PC-9 (cell line): ENCODE results near the gene ELF4. TPM values are rescaled to one million over a fixed set of nuclear protein-coding genes. Genes with fewer than 3 reads are reported as not detected.

ENCODE experiments used
- BruUV-seq: library from RNA; stranded (reverse); fragments of 400-500 nt; replicated peaks from 2 replicates; lab custom pipeline; 2021; lab: Mats Ljungman, UMichigan
- CTCF ChIA-PET: fragments of 300-600 bp; sonication (Branson Sonifier 250); formaldehyde crosslinking; loops from one replicate; lab custom pipeline; 2022; ENCODE audit warnings: antibody characterized with exemption; lab: Charles Lee
- POLR2A ChIA-PET: fragments of 300-600 bp; sonication (Branson Sonifier 250); formaldehyde crosslinking; loops from one replicate; lab custom pipeline; 2022; ENCODE audit warnings: antibody characterized with exemption; ENCODE audit not compliant: unreplicated experiment; lab: Charles Lee
- DNase-seq, 2 experiments: peaks; one replicate each; pipeline versions ENCODE4 v3.0.0 to v3.0.0-alpha.2; 2015 to 2022; ENCODE audit warnings: mixed read lengths in 1 of 2
- H2AFZ ChIP-seq: fragments of 200-600 bp; sonication (generic); 2 replicates; pipeline ENCODE4 v1.8.1; 2017; ENCODE audit warnings: antibody characterized with exemption
- H3F3A ChIP-seq: fragments of 200-600 bp; sonication (generic); 2 replicates; pipeline ENCODE4 v1.8.1; 2017; ENCODE audit warnings: antibody characterized with exemption, mild to moderate bottlenecking, low read depth; ENCODE audit not compliant: insufficient read depth
- H3K27ac ChIP-seq: fragments of 200-600 bp; sonication (generic); 2 replicates; pipeline ENCODE4 v1.6.1; 2016; ENCODE audit warnings: mixed run types
- H3K27me3 ChIP-seq: fragments of 200-600 bp; sonication (generic); 2 replicates; pipeline ENCODE4 v1.6.1; 2016; ENCODE audit warnings: low read depth, mixed run types; ENCODE audit not compliant: insufficient read depth
- H3K36me3 ChIP-seq: fragments of 200-600 bp; sonication (generic); 2 replicates; pipeline ENCODE4 v1.6.1; 2016; ENCODE audit warnings: low read depth, mixed run types
- H3K4me1 ChIP-seq: fragments of 200-600 bp; sonication (generic); replicated peaks from 2 replicates; pipeline ENCODE4 v1.6.1; 2016; ENCODE audit warnings: mixed run types; ENCODE audit not compliant: insufficient read depth
- H3K4me2 ChIP-seq: fragments of 200-600 bp; sonication (generic); 2 replicates; pipeline ENCODE4 v1.6.1; 2017; ENCODE audit warnings: mixed run types
- H3K4me3 ChIP-seq: fragments of 200-600 bp; sonication (generic); 2 replicates; pipeline ENCODE4 v1.6.1; 2016; ENCODE audit warnings: mixed run types
- H3K79me2 ChIP-seq: fragments of 200-600 bp; sonication (generic); 2 replicates; pipeline ENCODE4 v1.6.1; 2017; ENCODE audit warnings: low read depth, mixed run types
- H3K9me2 ChIP-seq: fragments of 200-600 bp; sonication (generic); 2 replicates; pipeline ENCODE4 v1.8.1; 2017; ENCODE audit warnings: mild to moderate bottlenecking; ENCODE audit not compliant: insufficient read depth
- H3K9me3 ChIP-seq: fragments of 200-600 bp; sonication (generic); 2 replicates; pipeline ENCODE4 v1.8.1; 2016; ENCODE audit warnings: low read depth; ENCODE audit not compliant: insufficient read depth
- H4K20me1 ChIP-seq: fragments of 200-600 bp; sonication (generic); 2 replicates; pipeline ENCODE4 v1.8.1; 2017; ENCODE audit not compliant: insufficient read depth
- EZH2 ChIP-seq: fragments of 200-600 bp; sonication (generic); IDR thresholded peaks from 2 replicates; pipeline ENCODE4 v1.8.0; 2017; ENCODE audit warnings: antibody characterized with exemption, low read depth
- intact Hi-C: fragments of 100-400 bp; cut with micrococcal nuclease; formaldehyde crosslinking; loops from one replicate; pipeline ENCODE4 v1.10.0; 2022; ENCODE audit not compliant: unreplicated experiment
- total RNA-seq: library from RNA; stranded (reverse); gene quantifications from 2 replicates; pipeline ENCODE4 v1.2.3, GENCODE V29; 2021
- TF ChIP-seq, protein P1 (sequence below): fragments of 200-600 bp; sonication (generic); conservative IDR thresholded peaks from 2 replicates; pipeline ENCODE4 v1.6.1; 2017; ENCODE audit warnings: mixed run types, antibody characterized with exemption, mild to moderate bottlenecking, moderate library complexity

Gene ELF4
- total RNA-seq, 1 experiment from 2014 or later: 60.3 TPM

GRCh38 chrX:130086447-130087206, 23.7 kb downstream of the ELF4 start:
- no peaks in the 10 kb centered on the region for H3K9me3 ChIP-seq
- no TSS peak for BruUV-seq
- 0 out of 2 replicates have a peak, but pooled peaks cover 7% of the 10 kb centered on the region for H3K36me3 ChIP-seq
- no peaks in the 10 kb centered on the region for H3K9me2 ChIP-seq
- TF ChIP-seq, protein P1, sequence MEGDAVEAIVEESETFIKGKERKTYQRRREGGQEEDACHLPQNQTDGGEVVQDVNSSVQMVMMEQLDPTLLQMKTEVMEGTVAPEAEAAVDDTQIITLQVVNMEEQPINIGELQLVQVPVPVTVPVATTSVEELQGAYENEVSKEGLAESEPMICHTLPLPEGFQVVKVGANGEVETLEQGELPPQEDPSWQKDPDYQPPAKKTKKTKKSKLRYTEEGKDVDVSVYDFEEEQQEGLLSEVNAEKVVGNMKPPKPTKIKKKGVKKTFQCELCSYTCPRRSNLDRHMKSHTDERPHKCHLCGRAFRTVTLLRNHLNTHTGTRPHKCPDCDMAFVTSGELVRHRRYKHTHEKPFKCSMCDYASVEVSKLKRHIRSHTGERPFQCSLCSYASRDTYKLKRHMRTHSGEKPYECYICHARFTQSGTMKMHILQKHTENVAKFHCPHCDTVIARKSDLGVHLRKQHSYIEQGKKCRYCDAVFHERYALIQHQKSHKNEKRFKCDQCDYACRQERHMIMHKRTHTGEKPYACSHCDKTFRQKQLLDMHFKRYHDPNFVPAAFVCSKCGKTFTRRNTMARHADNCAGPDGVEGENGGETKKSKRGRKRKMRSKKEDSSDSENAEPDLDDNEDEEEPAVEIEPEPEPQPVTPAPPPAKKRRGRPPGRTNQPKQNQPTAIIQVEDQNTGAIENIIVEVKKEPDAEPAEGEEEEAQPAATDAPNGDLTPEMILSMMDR: no peak
- TF ChIP-seq EZH2: no peak
- H3K4me1 ChIP-seq: peaks cover 10% of the 10 kb centered on the region
- intact Hi-C loops: no loop called here
- H3K79me2 ChIP-seq: peaks cover 47% of the 10 kb centered on the region
- peaks cover 14% of the 10 kb centered on the region; the same call in 1 of the 2 replicates for H3F3A ChIP-seq
- H3K4me3 ChIP-seq: no peak overlapping the region
- no peak for DNase-seq
- no peak overlapping the region for H2AFZ ChIP-seq
- no peak overlapping the region for H3K27ac ChIP-seq
- H3K27me3 ChIP-seq: no peaks in the 10 kb centered on the region
- peaks cover 10% of the 10 kb centered on the region for H4K20me1 ChIP-seq
- CTCF ChIA-PET: no interaction called here
- no peak overlapping the region for H3K4me2 ChIP-seq
- POLR2A ChIA-PET: no interaction called here

DNA sequence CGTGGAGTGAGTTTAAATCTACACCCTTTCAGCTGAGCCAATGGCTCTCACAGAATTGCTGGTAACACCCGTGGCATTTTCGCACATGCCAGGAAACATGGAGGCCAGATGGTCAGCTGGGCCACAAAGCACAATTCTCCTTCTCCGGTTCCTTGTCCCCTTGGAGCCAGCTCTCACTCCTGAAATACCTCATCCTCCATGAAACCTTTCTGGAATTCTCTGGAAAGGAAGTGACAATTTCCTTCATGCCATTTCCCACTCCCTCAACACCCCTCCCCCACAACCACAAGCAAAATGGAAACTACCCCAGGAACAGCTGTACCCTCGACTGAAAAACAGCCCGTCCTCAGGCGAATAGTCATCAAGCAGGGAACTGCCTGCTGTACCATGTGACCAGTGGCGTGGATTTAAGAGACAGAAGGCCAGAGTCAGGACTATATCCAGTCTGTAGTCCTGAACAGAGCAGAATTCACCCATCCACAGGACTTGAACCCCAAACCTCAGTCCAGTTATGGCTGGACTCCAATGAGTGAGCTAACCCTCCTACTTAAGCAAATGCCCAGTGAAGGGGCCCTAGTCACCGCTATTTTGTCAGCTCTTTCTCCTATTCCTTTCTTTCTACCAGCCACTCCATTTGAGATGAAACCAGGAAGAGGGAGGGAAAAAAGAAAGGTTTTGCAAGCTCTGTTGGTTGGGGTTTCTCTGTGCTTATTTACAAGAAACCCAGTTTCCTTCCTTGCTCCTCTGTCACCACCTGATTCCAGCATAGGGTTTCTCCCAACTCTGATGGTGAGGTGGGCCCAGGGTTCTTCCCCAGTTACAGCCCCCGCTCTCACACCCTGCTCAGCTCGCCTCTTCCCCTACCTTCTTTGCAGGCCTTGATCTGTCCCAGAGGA, 24.5 kb downstream of the ELF4 start:
- Histone ChIP-seq H3K9me3 (no peaks in the 10 kb centered on the region), H3F3A (peaks cover 22% of the 10 kb centered on the region; the same call in 1 of the 2 replicates), H3K4me3 (no peak overlapping the region), H3K27me3 (no peaks in the 10 kb centered on the region), H3K4me2 (no peak overlapping the region), H2AFZ (no peak overlapping the region), H3K9me2 (no peaks in the 10 kb centered on the region), H3K4me1 (peaks cover 9% of the 10 kb centered on the region), H3K79me2 (peaks cover 43% of the 10 kb centered on the region), H3K27ac (no peak overlapping the region), H3K36me3 (0 out of 2 replicates have a peak, but pooled peaks cover 7% of the 10 kb centered on the region), H4K20me1 (peaks cover 10% of the 10 kb centered on the region)
- ChIA-PET POLR2A (no interaction called here), CTCF (no interaction called here)
- intact Hi-C loops: no loop called here
- DNase-seq: no peak
- no TSS peak for BruUV-seq
- TF ChIP-seq EZH2: no peak
- TF ChIP-seq, protein P1: no peak

DNA sequence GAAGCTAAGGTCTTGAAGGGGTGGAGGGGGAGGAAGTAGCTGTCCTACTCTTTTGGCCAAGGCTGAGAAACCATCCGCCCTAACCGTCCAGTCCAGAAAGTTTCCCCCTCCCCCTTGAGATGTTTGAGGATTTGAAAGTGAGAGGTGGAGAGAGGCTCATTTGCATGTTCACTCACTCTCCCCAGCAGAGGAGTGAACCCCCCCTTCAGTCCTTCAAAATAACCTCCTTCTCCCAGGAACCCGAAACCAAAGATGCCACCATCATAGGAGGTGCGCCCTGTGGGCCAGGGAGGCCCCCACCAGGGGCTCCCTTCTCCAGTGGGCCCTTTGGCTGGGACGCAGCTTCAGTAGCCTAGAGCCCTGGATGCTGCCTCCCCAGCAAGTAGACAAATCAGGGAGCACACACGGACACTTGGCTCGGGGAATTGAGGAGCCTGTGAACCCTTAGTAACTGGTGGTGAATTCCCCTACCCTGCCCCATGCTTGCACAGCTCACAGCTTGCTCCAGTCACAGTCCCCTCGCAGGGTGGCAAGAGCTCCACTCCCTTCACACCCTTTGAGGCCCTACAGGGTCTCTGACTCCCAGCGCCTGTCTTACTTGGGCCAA, 25.6 kb downstream of the ELF4 start:
- ChIA-PET POLR2A (no interaction called here), CTCF (no interaction called here)
- Histone ChIP-seq H3K36me3 (0 out of 2 replicates have a peak, but pooled peaks cover 7% of the 10 kb centered on the region), H4K20me1 (peaks cover 10% of the 10 kb centered on the region), H3K9me2 (no peaks in the 10 kb centered on the region), H3K4me3 (no peak overlapping the region), H3K4me1 (peaks cover 4% of the 10 kb centered on the region), H2AFZ (no peak overlapping the region), H3K79me2 (peaks cover 34% of the 10 kb centered on the region), H3K27me3 (no peaks in the 10 kb centered on the region), H3K27ac (no peak overlapping the region), H3F3A (peaks cover 26% of the 10 kb centered on the region), H3K4me2 (no peak overlapping the region), H3K9me3 (no peaks in the 10 kb centered on the region)
- intact Hi-C loops: no loop called here
- no peak for DNase-seq
- no TSS peak for BruUV-seq
- TF ChIP-seq, protein P1: no peak
- no peak for TF ChIP-seq EZH2
